Breast epithelium (tissue), 3 donors: ENCODE measurements around the gene MEIS3.

Experiments used
- POLR2A ChIP-seq: fragments of 450-650 bp; IDR thresholded peaks from one replicate; pipeline ENCODE4 v1.6.1; 2016; ENCODE audit warnings: antibody characterized with exemption, mild to moderate bottlenecking, moderate library complexity
- POLR2AphosphoS5 ChIP-seq, 3 donors: sonication (generic); formaldehyde crosslinking; IDR thresholded peaks; one replicate each; pipeline ENCODE4 v1.6.1; 2017; ENCODE audit warnings: antibody characterized with exemption in 3 of 3
- TF ChIP-seq, protein P1 (sequence below), 3 donors: fragments of 450-650 bp; IDR thresholded peaks; one replicate each; pipeline ENCODE4 v1.5.1; 2016 to 2017; ENCODE audit warnings: antibody characterized with exemption in 3 of 3, mild to moderate bottlenecking in 3 of 3, moderate library complexity in 3 of 3

- TF ChIP-seq, protein P1, sequence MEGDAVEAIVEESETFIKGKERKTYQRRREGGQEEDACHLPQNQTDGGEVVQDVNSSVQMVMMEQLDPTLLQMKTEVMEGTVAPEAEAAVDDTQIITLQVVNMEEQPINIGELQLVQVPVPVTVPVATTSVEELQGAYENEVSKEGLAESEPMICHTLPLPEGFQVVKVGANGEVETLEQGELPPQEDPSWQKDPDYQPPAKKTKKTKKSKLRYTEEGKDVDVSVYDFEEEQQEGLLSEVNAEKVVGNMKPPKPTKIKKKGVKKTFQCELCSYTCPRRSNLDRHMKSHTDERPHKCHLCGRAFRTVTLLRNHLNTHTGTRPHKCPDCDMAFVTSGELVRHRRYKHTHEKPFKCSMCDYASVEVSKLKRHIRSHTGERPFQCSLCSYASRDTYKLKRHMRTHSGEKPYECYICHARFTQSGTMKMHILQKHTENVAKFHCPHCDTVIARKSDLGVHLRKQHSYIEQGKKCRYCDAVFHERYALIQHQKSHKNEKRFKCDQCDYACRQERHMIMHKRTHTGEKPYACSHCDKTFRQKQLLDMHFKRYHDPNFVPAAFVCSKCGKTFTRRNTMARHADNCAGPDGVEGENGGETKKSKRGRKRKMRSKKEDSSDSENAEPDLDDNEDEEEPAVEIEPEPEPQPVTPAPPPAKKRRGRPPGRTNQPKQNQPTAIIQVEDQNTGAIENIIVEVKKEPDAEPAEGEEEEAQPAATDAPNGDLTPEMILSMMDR (IDR thresholded peaks at IDR 0.05), result no peak
- TF ChIP-seq POLR2A (no peak), POLR2AphosphoS5 (IDR thresholded peaks at IDR 0.05) (no peak)
These were observed 20.4 kb downstream of the MEIS3 start for GRCh38 chr19:47398707-47399597.
